Pancreas (tissue), 10 donors: ENCODE data around the gene OSER1. TPM values are rescaled to one million over a fixed set of nuclear protein-coding genes. Genes with fewer than 3 reads are reported as not detected.

Experiments used
- ATAC-seq, 4 donors: fragments of 200-7000 bp; cut with Tn5 transposase; one replicate each; pipeline versions ENCODE4 v1.8.0 to v1.9.1; 2020; ENCODE audit warnings: mild to moderate bottlenecking in 4 of 4, moderate library complexity in 4 of 4
- DNase-seq, 6 donors: peaks; one replicate each; pipeline ENCODE4 v3.0.0-alpha.2; 2020
- FAIRE-seq: peaks from 2 replicates; lab custom pipeline; 2012; peaks lifted over from hg19 to GRCh38; lab: Jason Lieb, UNC
- H3K27ac ChIP-seq, 4 donors: fragments of 200-600 bp; sonication (generic); 1 replicate in 3 of 4; 2 replicates in 1 of 4; pipeline versions ENCODE4 v1.5.0 to v1.8.0; 2020
- H3K27me3 ChIP-seq, 4 donors: fragments of 200-600 bp; one replicate each; pipeline ENCODE4 v1.8.0; 2021
- H3K36me3 ChIP-seq, 3 donors: fragments of 200-600 bp; sonication (generic) in 1 of 3; one replicate each; pipeline versions ENCODE4 v1.5.0 to v1.8.0; 2020 to 2021
- H3K4me1 ChIP-seq, 3 donors: fragments of 200-600 bp; one replicate each; pipeline ENCODE4 v1.8.0; 2021
- H3K4me3 ChIP-seq, 4 donors: fragments of 200-600 bp; sonication (generic) in 2 of 4; one replicate each; pipeline versions ENCODE4 v1.5.0 to v1.8.0; 2020 to 2021
- H3K9me3 ChIP-seq, 4 donors: fragments of 200-600 bp; one replicate each; pipeline ENCODE4 v1.8.0; 2021
- WGBS, 2 donors: extraction: QIAGEN DNeasy Blood & Tissue Kit; methylation state at CpG; one replicate each; pipeline ENCODE4 v1.1.7; 2013; 5-methylcytosine and 5-hydroxymethylcytosine counted together
- intact Hi-C, 3 donors: fragments of 100-400 bp; cut with DNase I; formaldehyde crosslinking; loops; one replicate each; pipeline versions ENCODE4 v1.11.1 to v1.14.2; 2022
- polyA plus RNA-seq, 2 donors: library from polyadenylated mRNA; stranded (reverse); fragments of 200-250 nt; gene quantifications; one replicate each; pipeline ENCODE4 v1.2.3, GENCODE V29; 2013
- total RNA-seq, 6 donors: library from RNA; stranded (reverse); fragmentation: NEBNext Ultra II Directional in 4 of 6; extraction: Animal tissue kit (Norgen Biotek cat#: 25700) in 4 of 6; gene quantifications; one replicate each; pipeline versions ENCODE4 v1.2.1 to v1.2.4, GENCODE V29; 2021 to 2023
- TF ChIP-seq, protein P1 (sequence below), 4 donors: fragments of 200-600 bp; sonication (generic) in 3 of 4; IDR thresholded peaks; one replicate each; pipeline versions ENCODE4 v1.5.0 to v1.8.0; 2021; ENCODE audit warnings: antibody characterized with exemption in 4 of 4
- donor health status: healthy with polysubstance abuse.
- donor health status: DM: no; HTN: no; CAD: no; lungs with moderate emphysema.
- donor health status: DM: no; HTN: no; CAD: no.
- donor health status: control.
- donor health status: control.
- donor health status: Bipolar disorder and iron deficiency.
- donor health status: DM: yes; HTN: yes; CAD: no.
- donor health status: DM: no; HTN: no; CAD: no.
- donor health status: DM: no; HTN: no; CAD: no.
- donor health status: DM: yes; HTN: yes; CAD: no.

The OSER1 gene
- total and polyA plus RNA-seq, 8 donors: 8.0 to 17.6 (median 11.1) TPM

DNA sequence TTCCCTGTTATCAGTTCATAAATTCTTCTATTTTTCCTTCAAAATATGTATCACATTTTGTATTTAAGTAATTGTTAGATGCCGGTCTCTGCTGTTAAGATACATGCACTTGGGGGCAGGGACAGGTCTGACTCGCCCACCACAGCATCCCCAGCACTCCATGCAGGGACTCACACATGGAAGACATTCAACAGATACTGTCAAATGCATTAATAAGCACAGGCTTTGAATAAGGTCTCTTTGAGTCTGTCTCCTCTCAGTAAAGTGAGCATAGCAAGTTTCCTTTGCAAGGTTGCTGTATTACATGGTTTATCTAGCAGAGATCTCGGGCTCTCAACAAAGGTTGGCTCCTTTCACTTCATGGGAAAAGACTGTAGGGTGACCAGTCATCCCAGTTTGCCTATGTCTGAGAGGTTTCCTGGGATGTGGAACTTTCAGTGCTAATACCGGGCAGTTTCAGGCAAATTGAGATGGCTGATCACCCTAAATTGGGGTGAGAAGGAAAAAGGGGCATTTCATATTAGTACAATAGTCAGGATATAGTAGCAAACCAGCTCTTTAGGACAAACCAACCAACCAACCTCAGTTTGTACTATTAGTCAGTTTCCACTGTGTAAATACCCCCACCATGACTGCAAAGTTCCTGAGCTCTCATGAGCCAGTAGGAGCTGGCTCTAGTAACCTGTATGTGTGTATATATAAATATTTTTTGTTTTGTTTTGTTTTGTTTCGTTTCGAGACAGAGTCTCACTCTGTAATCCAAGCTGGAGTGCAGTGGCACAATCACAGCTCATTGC is 38.6 kb downstream of the OSER1 start:
- H3K9me3 ChIP-seq: no peaks in the 10 kb centered on the region
- H3K4me3 ChIP-seq: no peak overlapping the region
- ATAC-seq (no peak), DNase-seq (no peak), FAIRE-seq (no peak)
- intact Hi-C loops: no loop called here
- H3K36me3 ChIP-seq: no peaks in the 10 kb centered on the region
- WGBS, 2 donors: 47 to 64% methylated on average over 6 of the region's 6 CpGs
- TF ChIP-seq, protein P1, sequence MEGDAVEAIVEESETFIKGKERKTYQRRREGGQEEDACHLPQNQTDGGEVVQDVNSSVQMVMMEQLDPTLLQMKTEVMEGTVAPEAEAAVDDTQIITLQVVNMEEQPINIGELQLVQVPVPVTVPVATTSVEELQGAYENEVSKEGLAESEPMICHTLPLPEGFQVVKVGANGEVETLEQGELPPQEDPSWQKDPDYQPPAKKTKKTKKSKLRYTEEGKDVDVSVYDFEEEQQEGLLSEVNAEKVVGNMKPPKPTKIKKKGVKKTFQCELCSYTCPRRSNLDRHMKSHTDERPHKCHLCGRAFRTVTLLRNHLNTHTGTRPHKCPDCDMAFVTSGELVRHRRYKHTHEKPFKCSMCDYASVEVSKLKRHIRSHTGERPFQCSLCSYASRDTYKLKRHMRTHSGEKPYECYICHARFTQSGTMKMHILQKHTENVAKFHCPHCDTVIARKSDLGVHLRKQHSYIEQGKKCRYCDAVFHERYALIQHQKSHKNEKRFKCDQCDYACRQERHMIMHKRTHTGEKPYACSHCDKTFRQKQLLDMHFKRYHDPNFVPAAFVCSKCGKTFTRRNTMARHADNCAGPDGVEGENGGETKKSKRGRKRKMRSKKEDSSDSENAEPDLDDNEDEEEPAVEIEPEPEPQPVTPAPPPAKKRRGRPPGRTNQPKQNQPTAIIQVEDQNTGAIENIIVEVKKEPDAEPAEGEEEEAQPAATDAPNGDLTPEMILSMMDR (IDR thresholded peaks at IDR 0.05): no peak
- H3K27me3 ChIP-seq: no peaks in the 10 kb centered on the region
- H3K27ac ChIP-seq: no peak overlapping the region
- H3K4me1 ChIP-seq: no peaks in the 10 kb centered on the region

DNA sequence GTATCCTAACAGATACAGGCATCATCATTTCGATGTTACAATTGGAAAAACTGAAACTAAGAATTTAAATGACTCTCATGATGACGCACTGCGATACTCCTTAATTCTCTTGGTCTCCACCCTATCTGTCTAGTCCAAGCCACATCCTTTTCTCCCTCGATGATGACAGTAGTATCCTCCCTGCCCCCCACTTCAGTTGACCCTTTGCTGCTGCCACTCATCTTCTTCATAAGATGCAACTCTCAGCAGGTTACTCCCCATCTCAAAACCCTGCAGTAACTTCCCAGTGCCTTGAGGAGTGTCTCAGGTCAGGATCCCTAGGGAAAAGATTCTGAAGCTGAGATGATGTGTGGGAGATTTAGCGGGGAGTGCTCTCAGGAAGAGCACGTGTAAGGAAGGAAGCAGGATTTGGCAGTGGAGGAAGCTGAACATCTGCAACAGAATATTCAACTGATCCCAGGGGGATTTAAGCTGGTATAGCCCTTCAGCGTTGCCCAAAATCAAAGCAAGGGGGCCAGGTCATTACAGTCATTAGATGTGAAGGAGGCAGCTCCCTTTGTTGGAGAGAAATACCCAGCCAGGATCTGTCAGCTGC is 39.7 kb downstream of the OSER1 start:
- TF ChIP-seq, protein P1 (IDR thresholded peaks at IDR 0.05): no peak
- FAIRE-seq (no peak), ATAC-seq (no peak), DNase-seq (no peak)
- 47 to 70% methylated on average over 7 of the region's 7 CpGs for WGBS, 2 donors
- Histone ChIP-seq H3K4me1 (no peaks in the 10 kb centered on the region), H3K27ac (no peak overlapping the region), H3K27me3 (no peaks in the 10 kb centered on the region), H3K4me3 (no peak overlapping the region), H3K36me3 (no peaks in the 10 kb centered on the region), H3K9me3 (no peaks in the 10 kb centered on the region)
- intact Hi-C loops: no loop called here

DNA sequence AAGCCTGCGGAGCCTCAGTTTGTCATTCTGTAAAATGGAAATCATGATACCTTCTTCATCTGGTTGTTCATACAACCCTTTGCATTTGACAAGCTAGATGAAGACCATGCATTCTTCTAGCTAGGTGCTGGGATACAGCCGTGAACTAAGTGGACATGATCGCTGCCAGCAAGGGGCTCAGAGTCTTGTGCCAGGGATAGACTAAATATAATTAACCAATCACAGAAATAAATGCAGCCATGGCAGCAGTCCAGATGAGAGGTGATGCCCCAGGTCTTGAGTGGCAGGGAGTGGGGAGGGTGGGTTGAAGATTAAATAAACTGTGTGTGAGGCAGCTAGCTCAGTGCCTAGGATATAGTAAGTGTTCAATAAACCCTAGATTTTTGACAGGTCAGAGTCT is 42.8 kb downstream of the OSER1 start:
- no peaks in the 10 kb centered on the region for H3K27me3 ChIP-seq

DNA sequence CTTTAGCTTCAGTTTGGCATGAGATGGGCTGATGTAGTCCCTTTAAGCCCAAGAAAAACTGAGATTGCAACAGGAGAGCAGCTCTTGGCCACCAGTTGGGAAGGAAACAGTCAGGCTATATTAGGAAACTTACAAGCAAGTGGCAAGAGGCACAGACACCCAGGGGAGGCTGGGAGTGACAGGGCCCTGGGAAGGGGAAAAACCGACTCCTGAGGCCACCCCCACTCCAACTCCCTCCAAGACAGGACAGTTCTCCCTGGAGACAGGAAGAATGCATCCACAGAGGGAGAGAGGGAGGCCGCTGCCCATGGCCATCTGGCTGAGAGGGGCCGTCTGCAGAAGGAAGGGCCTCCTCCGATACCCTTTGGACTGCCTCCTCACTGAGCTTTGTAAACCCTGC is 44.1 kb downstream of the OSER1 start:
- WGBS, 2 donors: 53 to 64% methylated on average over 4 of the region's 4 CpGs
- H3K27me3 ChIP-seq: peaks cover 0 to 4% (median 0%) of the 10 kb centered on the region in 4 donors
- no peak for FAIRE-seq
- no peaks in the 10 kb centered on the region for H3K36me3 ChIP-seq
- ATAC-seq: peak in 1 of 4 donors; percentile 55
- intact Hi-C loops: no loop called here
- DNase-seq: no peak
- no peaks in the 10 kb centered on the region for H3K4me1 ChIP-seq
- no peak overlapping the region for H3K4me3 ChIP-seq
- H3K27ac ChIP-seq: no peak overlapping the region
- H3K9me3 ChIP-seq: no peaks in the 10 kb centered on the region
- TF ChIP-seq, protein P1 (IDR thresholded peaks at IDR 0.05): no peak

More for the DNA sequence above, 42.8 kb downstream of the OSER1 start:
- Histone ChIP-seq H3K36me3 (no peaks in the 10 kb centered on the region), H3K4me3 (no peak overlapping the region), H3K4me1 (no peaks in the 10 kb centered on the region), H3K9me3 (no peaks in the 10 kb centered on the region), H3K27ac (no peak overlapping the region)
- 70 to 80% methylated on average over 3 of the region's 3 CpGs for WGBS, 2 donors
- intact Hi-C loops: no loop called here
- TF ChIP-seq, protein P1 (IDR thresholded peaks at IDR 0.05): no peak
- ATAC-seq: no peak
- no peak for DNase-seq
- FAIRE-seq: no peak

DNA sequence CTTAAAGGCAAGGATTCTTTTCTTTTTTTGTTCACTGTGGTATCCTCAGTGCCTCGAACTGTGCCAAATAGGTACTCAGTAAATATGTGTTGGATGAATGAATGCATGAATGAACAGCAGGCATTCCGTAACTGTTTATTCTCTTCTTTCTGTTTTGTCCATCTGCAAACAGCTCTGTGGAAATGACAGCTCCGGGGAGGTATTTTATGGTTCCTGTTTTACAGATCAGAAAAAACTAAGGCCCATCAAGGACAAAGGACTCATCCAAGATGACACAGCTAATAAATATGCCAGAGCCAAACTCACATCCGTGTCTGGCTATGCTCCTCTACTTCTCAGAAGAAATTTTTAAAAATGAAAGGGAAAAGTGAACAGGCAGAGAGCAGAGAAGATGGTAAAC is 44.6 kb downstream of the OSER1 start:
- Histone ChIP-seq H3K9me3 (no peaks in the 10 kb centered on the region), H3K4me1 (no peaks in the 10 kb centered on the region), H3K27ac (no peak overlapping the region), H3K27me3 (peaks cover 0 to 4% (median 0%) of the 10 kb centered on the region in 4 donors), H3K36me3 (no peaks in the 10 kb centered on the region), H3K4me3 (no peak overlapping the region)
- no peak for DNase-seq
- 48 to 50% methylated on average over 4 of the region's 4 CpGs for WGBS, 2 donors
- TF ChIP-seq, protein P1 (IDR thresholded peaks at IDR 0.05): no peak
- ATAC-seq: no peak
- intact Hi-C loops: no loop called here
- no peak for FAIRE-seq
